Frontal cortex (tissue), 4 donors: Measurements from ENCODE around the gene RAPGEF3. TPM values are rescaled to one million over a fixed set of nuclear protein-coding genes. Genes with fewer than 3 reads are reported as not detected.

ENCODE experiments used
- DNase-seq, 2 donors: peaks; one replicate each; pipeline ENCODE4 v3.0.0; 2012; ENCODE audit warnings: low spot score in 2 of 2
- FAIRE-seq: peaks from 2 replicates; lab custom pipeline; 2012; peaks lifted over from hg19 to GRCh38; lab: Jason Lieb, UNC
- total RNA-seq: library from RNA; depleted of rRNA; stranded (reverse); fragments of >200 nt; gene quantifications from one replicate; pipeline ENCODE4 v1.2.3, GENCODE V29; 2014
- donor health status: control.
- donor health status: control.
- donor health status: control.

RAPGEF3 gene
- total RNA-seq, 1 donor from 2014 or later: 7.7 TPM

DNA sequence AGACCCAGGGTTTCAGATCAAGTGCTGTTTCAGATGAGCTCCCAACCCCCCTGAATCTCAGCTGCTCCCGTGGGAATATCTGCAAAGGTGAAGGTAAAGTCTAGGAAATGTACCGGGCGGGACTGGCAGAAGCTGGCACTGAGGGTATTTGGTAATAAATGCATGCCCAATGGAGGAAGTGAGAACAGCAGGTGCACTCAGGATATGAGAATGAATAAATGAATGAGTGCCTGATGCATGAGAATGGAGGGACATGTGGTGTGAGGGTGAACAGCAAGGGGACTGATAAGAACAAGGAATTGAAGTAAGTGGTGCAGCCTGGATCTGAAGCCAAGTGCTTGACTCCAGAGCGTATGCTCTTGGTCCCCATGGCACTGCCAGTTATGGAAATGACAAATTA, 11.6 kb downstream of the RAPGEF3 start:
- DNase-seq (no peak), FAIRE-seq (no peak)

DNA sequence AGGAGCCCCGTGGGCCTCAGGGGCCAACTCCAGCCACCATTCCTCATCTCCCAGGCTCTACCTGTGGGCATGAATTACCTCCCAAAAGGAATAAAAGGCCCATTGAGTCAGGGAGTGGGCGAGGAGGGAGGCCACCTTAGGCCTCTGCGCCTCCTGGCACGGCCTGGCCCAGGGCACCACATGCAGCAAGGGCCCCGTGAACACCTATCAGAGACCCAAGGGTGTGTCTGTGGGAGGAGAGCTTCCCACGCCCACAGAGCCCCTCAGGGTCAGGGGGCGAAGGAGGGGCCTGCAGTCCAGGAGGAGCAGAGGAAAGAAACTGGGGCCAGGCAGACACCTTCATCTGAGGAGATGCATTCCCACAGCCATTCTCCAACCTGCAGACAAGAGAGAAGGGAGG, 12.2 kb downstream of the RAPGEF3 start:
- FAIRE-seq (no peak), DNase-seq (no peak)

DNA sequence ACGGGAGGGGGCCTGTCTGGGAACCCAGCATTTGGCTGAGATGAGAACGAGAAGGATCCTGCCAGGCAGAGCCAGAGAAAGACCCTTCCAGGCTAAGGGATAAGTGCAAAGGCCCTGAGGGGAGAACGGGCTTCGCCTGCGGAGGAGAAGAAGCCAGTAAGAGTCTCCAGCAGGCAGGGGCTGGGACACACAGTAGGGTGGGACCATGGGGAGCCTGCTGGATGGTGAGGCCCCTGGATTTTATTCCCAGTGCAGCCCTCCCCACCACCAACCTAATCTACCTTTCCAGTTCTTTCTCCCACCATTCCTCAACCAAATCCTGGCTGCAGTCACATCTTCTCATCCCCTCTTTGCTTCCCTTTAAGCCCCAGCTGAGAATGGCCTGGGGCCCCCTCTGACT, 12.6 kb downstream of the RAPGEF3 start:
- no peak for DNase-seq
- no peak for FAIRE-seq

DNA sequence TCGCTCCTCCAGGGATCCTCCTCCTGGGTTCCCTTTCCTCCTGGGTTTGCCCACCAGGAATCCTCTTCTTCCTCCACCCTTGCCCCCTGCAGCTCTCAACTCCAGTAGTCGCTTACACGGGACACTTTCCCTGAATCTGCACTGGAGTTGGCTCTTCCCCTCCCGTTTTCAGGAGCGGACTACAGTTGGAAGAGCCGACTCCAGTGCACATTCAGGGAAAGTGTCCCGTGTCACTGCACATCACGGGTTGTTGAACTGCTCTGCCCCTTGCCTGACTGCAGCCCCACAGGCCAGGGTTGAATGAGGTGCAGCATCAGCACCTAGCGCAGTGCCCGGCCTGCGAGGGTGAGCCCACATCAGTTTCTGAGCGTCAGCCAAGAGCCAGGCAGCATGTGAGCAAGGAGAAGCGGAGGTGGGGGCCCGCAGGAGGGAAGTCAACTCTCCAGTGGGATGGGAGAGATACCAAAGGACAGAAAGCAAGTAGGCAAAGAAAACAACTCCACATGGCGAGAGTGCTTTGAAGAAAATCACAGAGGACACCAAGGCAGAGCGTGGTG, 13.1 kb downstream of the RAPGEF3 start:
- no peak for FAIRE-seq
- DNase-seq: no peak

DNA sequence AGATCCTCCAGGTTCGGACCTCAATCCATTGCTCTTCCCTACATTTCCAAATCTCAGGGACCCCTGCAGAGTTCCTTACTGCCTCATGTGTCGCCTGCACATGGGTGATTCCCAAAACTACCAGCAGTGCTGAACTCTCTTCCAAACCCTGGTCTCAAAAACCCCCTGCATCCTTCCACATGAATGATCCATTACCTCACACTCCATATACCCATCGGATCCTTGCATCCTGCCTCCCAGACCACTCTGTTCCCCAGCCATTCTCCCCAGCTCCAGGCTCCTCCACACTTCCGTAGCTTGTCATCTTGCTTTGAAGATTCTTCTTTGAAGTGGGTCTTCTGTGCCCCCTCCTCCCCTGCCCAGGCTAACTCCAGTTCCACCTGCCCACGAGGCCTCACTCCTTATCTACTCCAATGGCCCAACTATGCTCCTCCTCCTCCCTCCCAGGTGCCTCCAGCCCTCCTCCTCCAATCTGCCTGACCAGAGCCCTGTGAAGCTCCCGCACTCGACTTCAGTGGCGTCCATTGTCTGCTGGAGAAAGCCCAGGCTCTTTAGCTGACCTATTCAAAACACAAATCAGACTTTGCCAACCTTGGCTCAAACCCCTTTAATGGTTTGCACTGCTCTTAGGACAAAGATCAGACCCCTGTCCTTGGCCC, 13.8 kb downstream of the RAPGEF3 start:
- FAIRE-seq (no peak), DNase-seq (no peak)

- FAIRE-seq: no peak
- DNase-seq: no peak
Observed at GRCh38 chr12:47744005-47744651, 14.6 kb downstream of the RAPGEF3 start.

GRCh38 chr12:47743311-47743860, 15.3 kb downstream of the RAPGEF3 start:
- DNase-seq (no peak), FAIRE-seq (no peak)

- FAIRE-seq (no peak), DNase-seq (no peak)
Observed at GRCh38 chr12:47742253-47742825, 16.3 kb downstream of the RAPGEF3 start.

GRCh38 chr12:47741340-47741703, 17.4 kb downstream of the RAPGEF3 start:
- DNase-seq (peak; percentile 63 to 75), FAIRE-seq (no peak)

GRCh38 chr12:47740606-47741339, 17.9 kb downstream of the RAPGEF3 start:
- no peak for FAIRE-seq
- DNase-seq: no peak

- FAIRE-seq (no peak), DNase-seq (no peak)
Observed at GRCh38 chr12:47739979-47740378, 18.7 kb downstream of the RAPGEF3 start.

DNA sequence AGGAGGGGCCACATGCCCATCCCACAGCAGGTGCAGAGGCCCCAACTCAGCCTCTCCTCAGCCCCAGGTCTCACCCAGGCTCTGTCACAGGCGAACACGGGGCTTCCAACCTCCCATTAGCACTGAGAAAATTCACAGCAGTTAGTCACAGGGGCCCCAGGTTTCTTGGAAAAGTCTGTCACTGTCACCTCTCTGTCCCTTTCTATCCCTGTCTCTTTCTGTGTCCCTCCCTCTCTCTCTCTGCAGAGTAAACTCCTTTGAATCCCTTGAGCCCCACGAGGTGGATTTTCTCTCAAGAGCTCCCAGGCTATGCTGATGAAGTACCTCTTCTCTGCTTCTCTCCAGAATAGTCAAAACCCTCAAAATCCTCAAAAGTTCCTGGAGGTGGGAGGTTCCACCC, 19.4 kb downstream of the RAPGEF3 start:
- FAIRE-seq: no peak

DNA sequence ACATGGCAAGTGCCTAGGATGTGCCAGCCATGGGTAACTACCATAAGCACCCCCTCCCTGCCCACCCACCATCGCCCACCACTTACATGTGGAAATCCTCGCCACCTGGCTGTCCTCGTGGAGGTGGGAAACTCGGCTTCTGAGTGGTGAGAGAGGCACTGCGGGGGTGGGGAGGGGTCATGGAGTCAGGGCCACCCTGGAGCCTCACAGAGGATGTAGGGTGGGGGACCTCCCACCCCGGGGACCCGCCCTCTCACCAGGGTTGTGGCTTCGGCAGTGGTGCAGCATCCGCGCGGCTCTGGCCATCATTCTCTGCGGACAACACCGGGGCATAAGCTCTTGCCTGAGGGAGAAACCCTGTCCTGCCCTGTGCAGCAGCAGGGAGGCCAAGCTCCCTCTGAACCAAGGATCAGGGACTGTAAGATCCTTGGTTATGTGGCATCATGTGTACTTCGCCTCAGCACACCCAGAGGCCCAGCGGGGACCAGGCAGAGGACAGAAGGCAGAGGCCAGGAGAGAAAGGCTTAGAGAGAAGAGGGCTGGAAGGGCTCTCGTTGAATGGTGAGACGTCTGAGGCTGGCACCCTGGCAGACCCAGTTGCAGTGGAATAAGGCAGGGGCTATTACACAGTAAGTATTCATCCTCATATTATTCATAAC, 20.6 kb downstream of the RAPGEF3 start:
- DNase-seq (no peak), FAIRE-seq (no peak)

More for the DNA sequence above, 19.4 kb downstream of the RAPGEF3 start:
- no peak for DNase-seq

- DNase-seq: peak in 1 of 2 donors; percentile 81
- no peak for FAIRE-seq
Observed at GRCh38 chr12:47736877-47737676, 21.6 kb downstream of the RAPGEF3 start.

GRCh38 chr12:47736216-47736615, 22.5 kb downstream of the RAPGEF3 start:
- no peak for DNase-seq
- FAIRE-seq: no peak

DNA sequence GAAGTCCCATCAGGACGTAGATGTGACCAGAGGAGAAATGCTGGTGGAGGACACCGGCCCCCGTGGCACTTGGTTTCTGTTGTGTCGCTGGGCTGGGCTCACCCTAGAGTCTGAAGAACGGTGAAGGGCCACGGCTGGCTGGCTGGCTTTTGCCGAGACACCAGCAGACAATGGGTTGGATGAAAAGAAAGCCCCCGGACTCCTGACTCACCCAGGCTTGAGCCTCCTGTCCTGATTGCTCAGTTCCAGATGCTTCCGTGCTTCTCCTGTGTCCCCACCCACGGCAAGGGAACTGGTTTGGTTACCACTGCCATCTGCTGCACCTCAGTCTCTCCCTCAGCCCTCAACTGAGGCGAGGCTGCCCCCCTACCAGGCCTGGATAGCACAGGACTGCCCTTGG, 23.0 kb downstream of the RAPGEF3 start:
- DNase-seq (no peak), FAIRE-seq (no peak)

GRCh38 chr12:47734725-47735480, 23.8 kb downstream of the RAPGEF3 start:
- FAIRE-seq (no peak), DNase-seq (no peak)

DNA sequence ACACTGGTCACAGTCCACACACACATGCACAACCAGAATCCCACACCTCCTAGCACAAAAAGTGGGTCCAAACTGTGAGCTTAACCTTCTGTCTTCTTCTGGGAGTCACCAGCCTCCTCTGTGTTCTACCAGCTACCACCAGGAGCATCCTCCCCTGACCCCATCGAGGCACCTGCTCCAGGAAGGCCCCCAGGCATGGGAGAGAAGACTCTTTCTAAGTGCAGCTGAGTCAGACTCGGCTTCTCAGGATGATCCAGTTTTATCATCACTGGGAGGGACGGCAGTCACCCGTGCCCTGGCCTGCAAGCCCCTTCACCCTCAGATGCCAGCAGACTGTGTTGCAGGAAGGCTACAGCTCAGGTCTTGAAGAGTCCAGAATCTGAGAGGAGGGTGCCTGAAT, 25.5 kb downstream of the RAPGEF3 start:
- FAIRE-seq: no peak

More for the DNA sequence above, 25.5 kb downstream of the RAPGEF3 start:
- no peak for DNase-seq
